MM.1S (cell line): ENCODE measurements around the gene RHBDL2.

Experiments used
- DNase-seq: peaks from one replicate; pipeline ENCODE4 v3.0.0-alpha.2; 2015
- H2AFZ ChIP-seq: fragments of 300-600 bp; sonication (generic); 2 replicates; pipeline ENCODE4 v1.6.0; 2016; ENCODE audit warnings: antibody characterized with exemption, low read length
- H3F3A ChIP-seq: fragments of 300-600 bp; sonication (generic); 2 replicates; pipeline ENCODE4 v1.6.1; 2016; ENCODE audit warnings: mild to moderate bottlenecking, antibody characterized with exemption, low read length, moderate library complexity, mixed read lengths; ENCODE audit not compliant: insufficient read depth
- H3K27ac ChIP-seq: fragments of 300-600 bp; sonication (generic); 2 replicates; pipeline ENCODE4 v1.5.1; 2016; ENCODE audit warnings: mild to moderate bottlenecking, low read length
- H3K27me3 ChIP-seq: fragments of 300-600 bp; sonication (generic); replicated peaks from 2 replicates; pipeline ENCODE4 v1.6.0; 2016; ENCODE audit warnings: low read length; ENCODE audit not compliant: insufficient read depth
- H3K36me3 ChIP-seq: fragments of 300-600 bp; sonication (generic); replicated peaks from 2 replicates; pipeline ENCODE4 v1.6.1; 2016; ENCODE audit warnings: mild to moderate bottlenecking, low read length, mixed read lengths; ENCODE audit not compliant: insufficient read depth
- H3K4me1 ChIP-seq: fragments of 300-600 bp; sonication (generic); 2 replicates; pipeline ENCODE4 v1.6.1; 2016; ENCODE audit warnings: low read length, mixed read lengths
- H3K4me2 ChIP-seq: fragments of 300-600 bp; sonication (generic); 2 replicates; pipeline ENCODE4 v1.6.0; 2016; ENCODE audit warnings: low read depth, low read length
- H3K4me3 ChIP-seq: fragments of 300-600 bp; sonication (generic); 2 replicates; pipeline ENCODE4 v1.5.1; 2016; ENCODE audit warnings: low read length, mixed read lengths
- H3K79me2 ChIP-seq: fragments of 300-600 bp; sonication (generic); 2 replicates; pipeline ENCODE4 v1.6.1; 2016; ENCODE audit warnings: mixed run types, low read length, mixed read lengths
- H3K9ac ChIP-seq: fragments of 300-600 bp; sonication (generic); 2 replicates; pipeline ENCODE4 v1.6.1; 2016; ENCODE audit warnings: low read length, mixed read lengths
- H3K9me2 ChIP-seq: fragments of 300-600 bp; sonication (generic); replicated peaks from 2 replicates; pipeline ENCODE4 v1.6.1; 2016; ENCODE audit warnings: mild to moderate bottlenecking, low read length, mixed read lengths; ENCODE audit not compliant: insufficient read depth
- H3K9me3 ChIP-seq: fragments of 300-600 bp; sonication (generic); replicated peaks from 2 replicates; pipeline ENCODE4 v1.6.1; 2016; ENCODE audit warnings: mild to moderate bottlenecking, low read length, mixed read lengths; ENCODE audit not compliant: insufficient read depth
- H4K20me1 ChIP-seq: fragments of 300-600 bp; sonication (generic); 2 replicates; pipeline ENCODE4 v1.6.1; 2016; ENCODE audit warnings: mild to moderate bottlenecking, low read length, moderate library complexity, mixed read lengths; ENCODE audit not compliant: insufficient read depth
- CTCF ChIP-seq: fragments of 300-600 bp; sonication (generic); IDR thresholded peaks from 2 replicates; pipeline ENCODE4 v1.5.1; 2016; ENCODE audit warnings: antibody characterized with exemption, low read length, mixed read lengths
- EZH2 ChIP-seq: fragments of 300-600 bp; sonication (generic); optimal IDR thresholded peaks from 2 replicates; pipeline ENCODE3; 2017; ENCODE audit warnings: low read depth, mild to moderate bottlenecking, antibody characterized with exemption, low read length, mixed read lengths
- EZH2phosphoT487 ChIP-seq: fragments of 300-600 bp; sonication (generic); IDR thresholded peaks from 2 replicates; pipeline ENCODE4 v1.6.1; 2018; ENCODE audit warnings: antibody characterized with exemption, low read length

Gene RHBDL2

GRCh38 chr1:38873027-38873969, 68.3 kb downstream of the RHBDL2 start, which contains the start of gene MYCBP:
MYCBP (minus strand) TSS chr1:38873348; CDS start chr1:38873305, 43 bp downstream.
- peaks cover 19% of the 10 kb centered on the region for H3F3A ChIP-seq
- no peaks in the 10 kb centered on the region for H3K9me2 ChIP-seq
- H3K79me2 ChIP-seq: peaks cover 31% of the 10 kb centered on the region
- no peak for TF ChIP-seq CTCF
- TF ChIP-seq EZH2phosphoT487: no peak
- TF ChIP-seq EZH2: no peak
- peak; percentile 96 for DNase-seq
- peak within 1 kb of the TSS; percentile 78 for H3K9ac ChIP-seq
- peak within 1 kb of the TSS; percentile 29; the same call in 1 of the 2 replicates for H3K27ac ChIP-seq
- no peaks in the 10 kb centered on the region for H3K27me3 ChIP-seq
- H4K20me1 ChIP-seq: no peaks in the 10 kb centered on the region
- no peaks in the 10 kb centered on the region for H3K36me3 ChIP-seq
- H3K9me3 ChIP-seq: no peaks in the 10 kb centered on the region
- H3K4me2 ChIP-seq: peak within 1 kb of the TSS; percentile 79
- peaks cover 15% of the 10 kb centered on the region for H3K4me1 ChIP-seq
- H2AFZ ChIP-seq: peak within 1 kb of the TSS; percentile 79
- peak within 1 kb of the TSS; percentile 94 for H3K4me3 ChIP-seq

GRCh38 chr1:38872401-38873026, 69.1 kb downstream of the RHBDL2 start:
- peaks cover 39% of the 10 kb centered on the region for H3K79me2 ChIP-seq
- H2AFZ ChIP-seq: peak overlapping the region; percentile 71
- TF ChIP-seq EZH2phosphoT487: no peak
- no peak for TF ChIP-seq EZH2
- TF ChIP-seq CTCF: no peak
- peak overlapping the region; percentile 78 for H3K9ac ChIP-seq
- H3K27me3 ChIP-seq: no peaks in the 10 kb centered on the region
- peaks cover 20% of the 10 kb centered on the region for H3K4me1 ChIP-seq
- peaks cover 20% of the 10 kb centered on the region for H3F3A ChIP-seq
- H3K36me3 ChIP-seq: no peaks in the 10 kb centered on the region
- H3K9me2 ChIP-seq: no peaks in the 10 kb centered on the region
- peak overlapping the region; percentile 9; the same call in 1 of the 2 replicates for H3K27ac ChIP-seq
- DNase-seq: peak; percentile 66
- no peaks in the 10 kb centered on the region for H3K9me3 ChIP-seq
- peak overlapping the region; percentile 79 for H3K4me2 ChIP-seq
- H3K4me3 ChIP-seq: peak overlapping the region; percentile 94
- no peaks in the 10 kb centered on the region for H4K20me1 ChIP-seq

GRCh38 chr1:38870996-38871395, 70.6 kb downstream of the RHBDL2 start:
- Histone ChIP-seq H3K9me2 (no peaks in the 10 kb centered on the region), H2AFZ (no peak overlapping the region), H3K27ac (no peak overlapping the region), H3F3A (peaks cover 20% of the 10 kb centered on the region), H3K4me1 (peaks cover 20% of the 10 kb centered on the region), H3K9ac (no peak overlapping the region), H4K20me1 (no peaks in the 10 kb centered on the region), H3K79me2 (peaks cover 47% of the 10 kb centered on the region), H3K9me3 (no peaks in the 10 kb centered on the region), H3K4me3 (no peak overlapping the region), H3K27me3 (no peaks in the 10 kb centered on the region), H3K36me3 (no peaks in the 10 kb centered on the region; the same call in 1 of the 2 replicates), H3K4me2 (no peak overlapping the region)
- TF ChIP-seq EZH2 (no peak), EZH2phosphoT487 (no peak), CTCF (no peak)
- DNase-seq: no peak
